ENCODE results near the gene BOLA1.

GRCh38 chr1:149914545-149914944 is 15.2 kb downstream of the BOLA1 start:
- no peak for TF ChIP-seq POLR2A (IDR thresholded peaks at IDR 0.05; ENCODE audit: low read length)
- no peak for TF ChIP-seq GATA1 (IDR thresholded peaks at IDR 0.05; ENCODE audit: low read depth, low read length)

Measured in erythroblast (primary cell).